DOHH2 (cell line): ENCODE results near the gene MPPED1.

ENCODE experiments used
- H3F3A ChIP-seq: fragments of 200-600 bp; sonication (generic), shearing (Covaris generic); 2 replicates; pipeline ENCODE4 v1.6.0; 2016; ENCODE audit warnings: antibody characterized with exemption, mild to moderate bottlenecking; ENCODE audit not compliant: control insufficient read depth, insufficient read depth
- H3K27ac ChIP-seq: fragments of 200-600 bp; sonication (generic); 2 replicates; pipeline ENCODE4 v1.5.1; 2014; ENCODE audit warnings: low read depth, mild to moderate bottlenecking, low read length, moderate library complexity
- H3K27me3 ChIP-seq: fragments of 200-600 bp; sonication (generic); 2 replicates; pipeline ENCODE4 v1.6.1; 2014; ENCODE audit warnings: mild to moderate bottlenecking, low read length, mixed read lengths; ENCODE audit not compliant: control insufficient read depth
- H3K36me3 ChIP-seq: fragments of 200-600 bp; sonication (generic); 2 replicates; pipeline ENCODE4 v1.6.1; 2014; ENCODE audit warnings: mild to moderate bottlenecking, low read length, moderate library complexity, mixed read lengths; ENCODE audit not compliant: control insufficient read depth
- H3K4me1 ChIP-seq: fragments of 200-600 bp; sonication (generic); 2 replicates; pipeline ENCODE4 v1.6.1; 2014; ENCODE audit warnings: mild to moderate bottlenecking, low read length, mixed read lengths; ENCODE audit not compliant: control insufficient read depth
- H3K4me2 ChIP-seq: fragments of 200-600 bp; sonication (generic); 2 replicates; pipeline ENCODE4 v1.6.0; 2014; ENCODE audit warnings: mild to moderate bottlenecking, low read length, moderate library complexity
- H3K4me3 ChIP-seq: fragments of 200-600 bp; sonication (generic); 2 replicates; pipeline ENCODE4 v1.5.1; 2014; ENCODE audit warnings: mild to moderate bottlenecking, low read length, mixed read lengths
- H3K79me2 ChIP-seq: fragments of 200-600 bp; sonication (generic); 2 replicates; pipeline ENCODE4 v1.6.1; 2014; ENCODE audit warnings: mild to moderate bottlenecking, low read length, mixed read lengths; ENCODE audit not compliant: control insufficient read depth
- H3K9me2 ChIP-seq: fragments of 200-600 bp; sonication (generic); replicated peaks from 2 replicates; pipeline ENCODE4 v1.6.1; 2014; ENCODE audit warnings: mild to moderate bottlenecking, low read length, mixed read lengths; ENCODE audit not compliant: control insufficient read depth
- H3K9me3 ChIP-seq: fragments of 200-600 bp; sonication (generic); 2 replicates; pipeline ENCODE4 v1.6.1; 2014; ENCODE audit warnings: antibody characterized with exemption, low read length, mixed read lengths; ENCODE audit not compliant: control insufficient read depth, insufficient read depth
- H4K20me1 ChIP-seq: fragments of 200-600 bp; sonication (generic); 2 replicates; pipeline ENCODE4 v1.6.0; 2014; ENCODE audit warnings: low read depth, mild to moderate bottlenecking, antibody characterized with exemption, low read length, moderate library complexity; ENCODE audit not compliant: control insufficient read depth, insufficient read depth
- EZH2phosphoT487 ChIP-seq: fragments of 200-600 bp; sonication (generic); IDR thresholded peaks from 2 replicates; pipeline ENCODE4 v1.6.1; 2017; ENCODE audit warnings: borderline replicate concordance, mild to moderate bottlenecking, antibody characterized with exemption, low read length, moderate library complexity, mixed read lengths
- TF ChIP-seq, protein P1 (sequence below): fragments of 200-600 bp; sonication (generic); IDR thresholded peaks from one replicate; pipeline ENCODE4 v1.5.1; 2014; ENCODE audit warnings: antibody characterized with exemption, mild to moderate bottlenecking, low read depth, low read length; ENCODE audit not compliant: poor library complexity, severe bottlenecking

MPPED1 gene

DNA sequence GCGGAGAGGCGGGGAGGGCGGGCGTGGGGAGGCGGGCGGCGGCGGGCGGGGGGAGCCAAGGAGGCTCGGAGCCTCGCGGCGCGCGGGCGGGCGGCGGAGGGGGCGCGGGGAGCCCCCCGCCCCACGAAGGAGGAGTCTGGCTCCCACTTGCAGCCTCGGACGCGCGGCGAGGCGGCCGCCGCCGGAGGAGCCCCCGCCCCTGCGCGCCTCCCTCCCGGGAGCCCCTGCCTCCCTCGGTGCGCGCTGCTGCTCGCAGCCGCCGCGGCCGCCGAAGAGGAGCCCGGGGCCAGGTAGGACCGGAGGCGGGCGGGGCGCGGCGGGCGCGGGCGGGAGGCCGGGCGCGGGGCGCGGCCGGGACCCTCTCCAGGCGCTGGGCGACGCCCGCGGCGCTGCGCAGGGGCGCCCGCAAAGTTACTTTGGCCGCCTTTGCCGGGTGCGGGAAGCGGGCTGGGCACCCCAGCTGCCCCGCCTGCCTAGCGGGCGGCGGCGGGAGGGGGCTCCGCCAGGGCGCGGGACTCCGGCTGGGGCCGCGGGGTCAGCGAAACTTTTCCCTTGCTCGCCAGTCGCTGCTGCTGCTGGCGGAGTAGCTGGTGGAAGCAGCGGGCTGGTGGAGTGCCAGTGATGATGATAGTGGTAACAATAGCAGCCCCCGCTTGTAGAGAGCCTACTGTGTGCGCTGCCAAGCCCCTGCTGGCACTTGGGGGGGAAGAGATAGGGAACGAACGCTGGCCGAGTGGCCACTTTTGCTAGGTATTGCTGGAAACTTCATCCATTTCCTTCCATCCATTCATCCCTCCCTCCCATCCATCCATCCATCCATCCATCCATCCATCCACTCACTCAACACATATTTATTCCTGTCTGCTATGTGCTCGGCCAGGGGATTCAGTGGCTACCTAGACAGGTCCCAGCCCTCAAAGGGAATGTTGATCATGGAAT, at the start of gene MPPED1:
MPPED1 (plus strand) TSS at position 146 of the 939 bp plus-strand sequence. CDS start 12,972 bp downstream, outside the sequence.
- no peaks in the 10 kb centered on the region for H3K36me3 ChIP-seq
- no peaks in the 10 kb centered on the region for H3K79me2 ChIP-seq
- no peaks in the 10 kb centered on the region for H3K27me3 ChIP-seq
- no peaks in the 10 kb centered on the region for H3K9me3 ChIP-seq
- no peak within 1 kb of the TSS for H3K27ac ChIP-seq
- no peak for TF ChIP-seq EZH2phosphoT487
- TF ChIP-seq, protein P1, sequence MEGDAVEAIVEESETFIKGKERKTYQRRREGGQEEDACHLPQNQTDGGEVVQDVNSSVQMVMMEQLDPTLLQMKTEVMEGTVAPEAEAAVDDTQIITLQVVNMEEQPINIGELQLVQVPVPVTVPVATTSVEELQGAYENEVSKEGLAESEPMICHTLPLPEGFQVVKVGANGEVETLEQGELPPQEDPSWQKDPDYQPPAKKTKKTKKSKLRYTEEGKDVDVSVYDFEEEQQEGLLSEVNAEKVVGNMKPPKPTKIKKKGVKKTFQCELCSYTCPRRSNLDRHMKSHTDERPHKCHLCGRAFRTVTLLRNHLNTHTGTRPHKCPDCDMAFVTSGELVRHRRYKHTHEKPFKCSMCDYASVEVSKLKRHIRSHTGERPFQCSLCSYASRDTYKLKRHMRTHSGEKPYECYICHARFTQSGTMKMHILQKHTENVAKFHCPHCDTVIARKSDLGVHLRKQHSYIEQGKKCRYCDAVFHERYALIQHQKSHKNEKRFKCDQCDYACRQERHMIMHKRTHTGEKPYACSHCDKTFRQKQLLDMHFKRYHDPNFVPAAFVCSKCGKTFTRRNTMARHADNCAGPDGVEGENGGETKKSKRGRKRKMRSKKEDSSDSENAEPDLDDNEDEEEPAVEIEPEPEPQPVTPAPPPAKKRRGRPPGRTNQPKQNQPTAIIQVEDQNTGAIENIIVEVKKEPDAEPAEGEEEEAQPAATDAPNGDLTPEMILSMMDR = no peak
- H3K4me1 ChIP-seq = no peaks in the 10 kb centered on the region
- no peaks in the 10 kb centered on the region for H4K20me1 ChIP-seq
- no peaks in the 10 kb centered on the region for H3K9me2 ChIP-seq
- H3K4me3 ChIP-seq = no peak within 1 kb of the TSS
- no peak within 1 kb of the TSS for H3K4me2 ChIP-seq
- H3F3A ChIP-seq = no peaks in the 10 kb centered on the region

DNA sequence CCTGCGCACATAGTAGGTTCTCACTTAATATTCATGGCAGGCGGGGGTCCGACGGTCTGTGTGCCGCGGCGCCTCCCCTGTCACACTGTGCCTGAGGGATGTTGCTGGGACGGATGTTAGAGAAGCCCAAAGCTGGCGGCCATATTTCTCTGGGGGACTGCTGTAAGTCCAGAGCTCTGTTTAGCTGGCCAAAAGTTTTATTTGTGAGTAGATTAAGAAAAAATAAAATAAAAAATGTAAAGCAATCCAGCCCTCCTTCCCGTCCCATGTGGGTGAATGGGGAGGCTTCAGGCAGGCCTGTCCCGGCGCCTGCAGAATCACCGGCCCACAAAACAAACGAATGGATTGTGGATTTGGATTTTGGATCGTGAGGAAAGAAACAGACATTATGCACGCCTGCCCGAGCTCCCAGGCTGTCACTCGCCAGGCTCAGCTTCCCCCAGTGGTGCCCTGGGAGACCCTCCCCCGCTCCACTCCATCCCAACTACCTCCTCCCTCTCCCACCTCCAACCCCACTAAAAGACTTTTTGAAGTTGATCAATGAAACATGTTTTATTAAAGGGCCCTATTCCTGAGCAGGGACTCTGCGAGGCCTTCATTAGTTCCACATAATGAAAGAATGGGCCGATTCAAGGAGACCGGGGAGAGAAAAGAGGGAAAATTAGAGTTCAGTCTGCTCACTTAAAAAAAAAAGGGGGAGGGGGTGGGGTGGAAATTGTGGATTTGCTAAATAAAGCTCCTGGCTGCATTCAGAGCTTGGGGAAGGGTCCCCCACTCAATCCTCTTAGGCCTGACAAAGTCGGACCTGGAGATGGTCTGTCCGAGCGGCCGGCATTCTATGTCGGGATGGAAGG, 48.3 kb upstream of the MPPED1 start:
- Histone ChIP-seq H4K20me1 (no peaks in the 10 kb centered on the region), H3K27ac (no peak overlapping the region), H3F3A (no peaks in the 10 kb centered on the region)

DNA sequence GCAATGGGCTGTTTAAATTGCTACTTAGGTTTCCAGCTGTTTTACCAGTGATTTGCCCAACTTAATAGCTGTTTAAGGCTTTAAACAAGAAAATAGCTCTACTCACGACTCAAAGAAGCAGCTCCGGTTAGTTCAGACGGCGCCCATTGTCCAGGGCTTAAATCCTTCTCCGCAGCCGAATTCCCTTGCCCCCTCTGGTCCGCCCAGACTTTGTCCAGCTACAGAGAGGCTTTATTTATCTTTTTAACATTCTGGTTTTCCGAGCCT, 47.7 kb upstream of the MPPED1 start:
- Histone ChIP-seq H3K4me1 (no peaks in the 10 kb centered on the region), H3F3A (no peaks in the 10 kb centered on the region), H3K36me3 (no peaks in the 10 kb centered on the region), H3K9me3 (no peaks in the 10 kb centered on the region), H3K9me2 (no peaks in the 10 kb centered on the region), H3K79me2 (no peaks in the 10 kb centered on the region), H3K27ac (no peak overlapping the region), H3K4me3 (no peak overlapping the region), H3K4me2 (no peak overlapping the region), H4K20me1 (no peaks in the 10 kb centered on the region), H3K27me3 (peaks cover 5% of the 10 kb centered on the region; the same call in 1 of the 2 replicates)
- TF ChIP-seq EZH2phosphoT487 = no peak
- TF ChIP-seq, protein P1 = no peak

More for the DNA sequence above, 48.3 kb upstream of the MPPED1 start:
- Histone ChIP-seq H3K36me3 (no peaks in the 10 kb centered on the region), H3K9me2 (no peaks in the 10 kb centered on the region), H3K9me3 (no peaks in the 10 kb centered on the region), H3K27me3 (peaks cover 5% of the 10 kb centered on the region; the same call in 1 of the 2 replicates), H3K4me3 (no peak overlapping the region), H3K4me1 (no peaks in the 10 kb centered on the region), H3K4me2 (no peak overlapping the region), H3K79me2 (no peaks in the 10 kb centered on the region)
- TF ChIP-seq, protein P1 = no peak
- TF ChIP-seq EZH2phosphoT487 = no peak
